Measurements from ENCODE around the gene CYB561A3.

CYB561A3 gene

GRCh38 chr11:61369372-61370348 lies 8.0 kb upstream of the CYB561A3 start:
- no peak for DNase-seq

GRCh38 chr11:61368646-61369045 lies 7.0 kb upstream of the CYB561A3 start:
- DNase-seq, result no peak

DNA sequence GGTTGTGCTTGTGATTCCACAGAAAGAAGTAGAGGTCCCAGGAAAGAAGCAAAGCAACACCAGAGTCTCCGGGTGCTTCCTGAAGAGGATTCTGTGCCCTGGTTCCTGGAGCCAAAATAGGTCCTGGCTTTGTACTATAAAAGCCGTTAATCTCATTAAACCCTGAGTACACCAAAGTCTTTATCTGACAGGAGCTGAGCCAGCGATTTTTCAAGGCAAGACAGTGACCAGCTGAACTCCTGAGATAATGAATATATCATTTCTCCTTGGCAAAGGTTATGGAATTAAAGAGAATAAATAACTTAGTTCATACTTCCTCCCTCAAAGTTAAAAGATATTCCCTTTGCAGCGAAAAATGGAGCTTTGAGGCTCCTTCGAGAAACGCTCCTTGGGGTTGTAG lies 5.7 kb upstream of the CYB561A3 start:
- no peak for DNase-seq

- no peak for DNase-seq
Measured at GRCh38 chr11:61364012-61364675, 2.5 kb upstream of the CYB561A3 start.

DNA sequence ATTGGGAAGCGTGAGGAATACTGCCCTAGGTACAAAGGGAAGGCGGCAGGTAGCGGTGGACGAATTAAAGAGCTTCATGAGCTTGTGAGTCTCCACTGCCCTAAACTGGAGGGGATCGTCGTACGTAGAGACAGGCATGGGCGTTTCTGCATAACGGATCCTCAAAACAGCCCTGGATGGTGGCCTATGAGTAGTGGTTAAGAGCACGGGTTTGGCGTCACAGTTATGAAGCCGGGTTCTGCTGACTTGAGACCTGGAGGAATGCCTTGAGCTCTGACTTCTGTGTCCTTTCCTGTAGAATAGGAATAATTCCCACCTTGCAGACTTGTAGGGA lies 827 bp upstream of the CYB561A3 start:
- DNase-seq, result no peak

DNA sequence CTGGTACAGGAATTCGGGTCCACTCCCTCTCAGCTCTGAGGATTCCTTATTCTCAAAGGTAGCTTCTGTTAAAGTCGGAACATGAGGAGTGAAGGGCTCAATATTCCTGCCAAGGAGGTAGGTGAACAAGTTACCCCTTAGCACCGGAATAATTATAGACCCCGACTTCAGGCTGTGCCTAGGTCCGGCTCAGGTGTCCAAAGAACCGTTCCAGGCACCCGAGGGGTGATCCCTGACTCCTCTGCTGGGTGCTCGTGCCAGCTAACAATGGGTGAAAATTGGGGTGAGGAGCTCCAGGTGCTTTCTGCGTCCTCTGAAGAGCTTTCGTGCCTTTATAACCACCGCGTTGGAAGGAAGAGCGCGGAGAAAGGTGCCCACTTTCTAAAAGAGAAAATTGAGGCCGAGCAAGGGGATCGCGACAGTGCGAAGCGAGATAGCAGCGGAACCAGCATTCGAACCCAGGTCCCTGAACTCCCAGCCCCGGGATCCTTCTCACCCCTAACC lies 393 bp downstream of the CYB561A3 start:
- no peak for DNase-seq

DNA sequence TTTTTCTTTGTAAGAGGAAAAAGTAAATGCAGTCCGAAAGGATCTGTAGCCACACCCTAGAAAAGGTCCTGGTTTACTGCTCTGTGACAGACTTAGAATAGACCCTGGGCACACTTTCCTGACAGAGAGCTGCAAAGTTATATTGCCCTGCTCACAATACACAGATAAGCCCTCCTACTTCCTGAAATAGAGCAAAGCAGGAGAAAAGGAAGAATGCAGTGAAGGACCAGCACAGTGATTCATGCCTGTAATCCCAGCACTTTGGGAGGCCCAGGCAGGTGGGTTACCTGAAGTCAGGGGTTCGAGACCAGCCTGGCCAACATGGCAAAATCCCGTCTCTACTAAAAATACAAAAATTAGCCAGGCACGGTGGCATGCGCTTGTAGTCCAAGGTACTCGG lies 2.2 kb downstream of the CYB561A3 start:
- no peak for DNase-seq

DNA sequence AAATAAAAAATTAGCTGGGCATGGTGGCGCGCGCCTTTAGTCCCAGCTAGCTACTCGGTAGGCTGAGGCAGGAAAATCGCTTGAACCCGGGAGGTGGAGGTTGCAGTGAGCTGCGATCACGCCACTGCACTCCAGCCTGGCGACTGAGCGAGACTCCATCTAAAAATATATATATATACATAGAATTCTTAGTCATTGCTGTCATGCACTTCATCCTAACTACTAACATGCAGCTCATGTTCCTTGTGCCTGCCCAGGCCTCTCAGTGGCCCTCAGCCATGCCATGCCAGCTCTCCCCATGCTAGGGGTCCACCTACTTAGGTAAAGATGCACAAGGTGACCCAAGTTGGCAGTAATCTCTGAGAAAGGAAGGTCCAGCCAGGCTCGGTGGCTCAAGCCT lies 3.1 kb downstream of the CYB561A3 start:
- DNase-seq, result no peak

- DNase-seq, result no peak
Measured at GRCh38 chr11:61357894-61358239, 3.8 kb downstream of the CYB561A3 start.

DNA sequence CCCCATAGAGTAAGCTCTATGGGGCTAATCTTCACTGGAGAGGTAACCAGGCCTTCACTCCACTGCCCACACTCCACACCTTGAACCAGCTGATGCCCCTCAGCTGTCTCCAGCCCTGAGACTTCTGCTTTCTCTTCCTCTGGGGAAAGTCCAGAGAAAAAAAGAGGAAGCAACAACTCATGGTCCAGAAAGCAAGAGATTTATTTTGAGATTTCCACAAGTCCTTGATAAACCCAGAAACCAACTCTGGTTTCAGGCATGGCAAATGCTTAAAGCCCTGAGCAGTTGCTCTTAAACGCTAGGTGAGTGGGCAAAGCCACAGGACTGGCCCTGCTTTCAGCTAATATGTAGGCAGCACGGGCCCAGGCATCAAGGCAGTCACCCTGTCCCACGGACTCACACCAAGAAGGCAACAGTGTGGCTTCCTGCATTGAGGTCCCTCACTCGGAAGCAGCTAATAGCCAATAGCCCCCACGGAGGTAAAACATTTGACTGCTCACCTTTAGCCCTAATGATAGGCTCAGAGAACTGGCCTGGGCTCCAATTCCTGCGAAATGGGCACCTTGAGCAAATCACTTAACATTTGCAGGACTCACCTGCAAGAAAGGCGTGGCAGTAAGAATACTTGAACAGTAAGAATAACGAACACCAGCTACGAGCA lies 4.3 kb downstream of the CYB561A3 start:
- DNase-seq, result no peak

DNA sequence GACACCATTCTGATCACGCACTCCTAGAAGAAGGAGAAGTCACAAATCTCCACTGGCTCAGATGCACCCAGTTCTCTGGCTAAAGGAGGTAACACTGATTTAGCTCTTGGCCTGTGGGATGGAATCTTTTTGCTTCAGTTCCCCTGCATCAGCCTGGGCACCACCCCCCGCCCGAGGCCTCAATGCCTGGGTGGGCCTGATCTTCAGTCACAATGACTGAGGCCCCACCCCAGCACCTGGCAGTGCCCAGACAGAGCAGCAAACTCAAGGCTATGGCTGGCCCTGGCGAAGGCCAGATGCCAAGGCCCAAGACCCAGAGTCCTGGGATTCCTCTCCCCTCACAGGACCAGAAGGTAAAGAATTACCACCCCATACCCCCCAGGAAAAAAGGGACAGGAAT lies 5.0 kb downstream of the CYB561A3 start:
- DNase-seq, result no peak

- no peak for DNase-seq
Measured at GRCh38 chr11:61354208-61354607, 7.5 kb downstream of the CYB561A3 start.

GRCh38 chr11:61353131-61354067 lies 8.3 kb downstream of the CYB561A3 start:
- DNase-seq, result no peak

DNA sequence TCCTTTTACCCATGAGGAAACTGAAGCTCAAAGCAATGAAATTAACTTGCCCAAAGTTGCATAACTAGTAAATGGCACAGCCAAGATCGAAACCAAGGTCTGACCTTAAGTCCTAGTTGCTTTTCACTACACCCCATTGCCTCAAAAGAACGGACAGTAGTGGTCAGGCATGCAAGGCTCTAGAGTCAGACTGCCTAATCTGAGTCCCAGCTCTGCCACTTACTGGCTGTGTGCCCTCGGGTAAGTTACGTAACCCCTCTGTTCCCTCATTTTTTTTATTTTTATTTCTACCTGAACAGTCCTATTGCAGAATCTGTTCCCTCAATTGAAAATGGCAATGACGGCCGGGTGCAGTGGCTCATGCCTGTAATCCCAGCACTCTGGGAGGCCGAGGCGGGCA lies 9.6 kb downstream of the CYB561A3 start:
- no peak for DNase-seq

- DNase-seq, result no peak
Measured at GRCh38 chr11:61350803-61351202, 10.9 kb downstream of the CYB561A3 start.

- DNase-seq, result no peak
Measured at GRCh38 chr11:61350336-61350735, 11.3 kb downstream of the CYB561A3 start.

DNA sequence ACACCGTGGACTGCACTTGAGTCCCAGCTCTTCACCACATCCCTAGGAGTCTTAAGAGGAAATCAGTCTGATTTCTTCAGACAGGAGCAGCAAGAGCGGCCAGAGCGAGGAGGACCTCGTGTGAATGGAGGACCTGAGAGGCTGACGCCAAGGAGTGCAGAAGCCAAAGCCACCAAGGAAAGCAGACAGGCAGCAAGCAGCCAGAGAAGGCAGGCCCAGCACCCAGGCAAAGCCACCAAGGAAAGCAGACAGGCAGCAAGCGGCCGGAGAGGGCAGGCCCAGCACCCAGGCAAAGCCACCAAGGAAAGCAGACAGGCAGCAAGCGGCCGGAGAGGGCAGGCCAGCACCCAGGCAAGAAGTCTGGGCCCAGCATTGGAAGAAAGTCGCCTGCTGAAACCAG lies 11.8 kb downstream of the CYB561A3 start:
- DNase-seq, result no peak

DNA sequence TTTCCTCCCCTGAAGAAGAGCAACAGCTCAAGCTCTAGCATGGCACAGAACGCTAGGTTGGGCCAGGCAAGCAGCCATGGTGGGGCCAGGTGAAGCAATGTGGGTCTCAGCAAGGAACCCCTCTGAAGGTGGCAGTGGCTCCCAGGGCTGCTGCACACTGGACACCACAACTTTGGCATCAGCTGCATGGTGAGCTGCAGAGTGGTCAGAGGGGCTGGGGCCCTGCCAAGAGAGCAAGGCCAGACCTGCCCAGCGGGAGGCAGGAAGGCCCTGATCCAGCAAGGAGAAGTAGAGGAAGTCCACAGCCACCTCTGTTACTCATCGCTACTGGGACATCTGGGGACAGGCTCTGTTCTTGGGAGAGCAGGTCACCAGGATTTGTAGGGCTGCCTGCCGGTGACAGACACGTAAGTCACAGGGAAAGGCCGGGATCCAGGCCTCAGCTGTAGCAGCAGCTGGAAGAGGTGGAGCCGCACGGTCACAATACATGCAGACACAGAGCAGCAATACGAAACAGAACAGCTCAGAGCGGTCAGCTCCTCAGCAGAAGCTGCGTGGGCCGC lies 12.4 kb downstream of the CYB561A3 start:
- no peak for DNase-seq

- no peak for DNase-seq
Measured at GRCh38 chr11:61347916-61348461, 13.7 kb downstream of the CYB561A3 start.

DNA sequence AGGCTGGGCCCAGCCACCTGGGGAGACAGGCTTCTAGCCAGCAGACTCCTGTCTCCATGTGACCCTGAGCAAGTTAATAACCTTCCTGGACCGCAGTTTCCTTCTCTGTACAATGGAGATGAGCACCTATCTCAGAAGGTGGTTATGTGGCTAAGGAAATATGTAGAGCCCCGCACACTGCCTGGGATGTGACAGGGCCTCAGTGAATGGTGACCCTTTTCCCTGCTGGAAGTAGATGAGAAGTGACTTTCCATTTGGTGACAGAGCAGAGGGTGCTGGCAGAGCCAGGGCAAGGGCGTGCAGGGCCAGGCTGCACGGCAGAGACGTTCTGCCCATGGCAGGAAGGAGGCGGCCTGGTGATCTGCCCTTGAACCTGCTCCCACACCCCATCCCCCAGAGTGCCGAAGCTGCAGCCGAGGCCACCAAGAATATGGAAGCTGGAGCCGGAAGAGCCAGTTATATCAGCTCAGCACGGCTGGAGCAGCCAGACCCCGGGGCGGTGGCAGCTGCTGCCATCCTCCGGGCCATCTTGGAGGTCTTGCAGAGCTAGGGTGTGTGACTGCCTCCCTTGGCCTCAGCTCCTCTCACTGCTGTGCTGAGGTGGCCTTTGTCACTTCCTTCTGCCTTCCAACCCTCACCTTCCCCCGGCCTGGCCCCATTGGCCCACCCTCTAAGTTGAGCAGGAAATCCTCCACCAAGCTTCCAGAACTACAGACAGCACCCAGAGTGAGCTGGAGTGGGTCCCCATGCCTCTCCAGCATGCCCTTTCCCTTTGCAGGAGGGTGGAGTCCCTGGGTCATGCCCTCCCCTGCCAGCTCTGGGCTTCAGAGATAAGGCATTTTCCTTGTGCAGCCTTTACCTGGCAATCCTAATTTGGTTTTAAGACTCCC lies 15.5 kb downstream of the CYB561A3 start:
- DNase-seq, result no peak

- no peak for DNase-seq
Measured at GRCh38 chr11:61345170-61345610, 16.5 kb downstream of the CYB561A3 start.
